Right ventricle myocardium superior (tissue), 1 donor: Measurements from ENCODE around the gene GALNT14. TPM values are rescaled to one million over a fixed set of nuclear protein-coding genes. Genes with fewer than 3 reads are reported as not detected.

ENCODE experiments used
- ATAC-seq: fragments of 200-7000 bp; cut with Tn5 transposase; one replicate; pipeline ENCODE4 v1.9.1; 2020; ENCODE audit warnings: mild to moderate bottlenecking; ENCODE audit not compliant: poor library complexity
- DNase-seq: peaks from one replicate; pipeline ENCODE4 v3.0.0-alpha.2; 2020
- intact Hi-C: fragments of 100-400 bp; cut with DNase I; formaldehyde crosslinking; loops from one replicate; pipeline ENCODE4 v1.11.2; 2022
- total RNA-seq: library from RNA; stranded (reverse); fragmentation: NEBNext Ultra II Directional; extraction: Animal tissue kit (Norgen Biotek cat#: 25700); gene quantifications from one replicate; pipeline ENCODE4 v1.2.1, GENCODE V29; 2021
- donor health status: DM: no; HTN: yes; CAD: no; lungs with severe emphysema.

GALNT14 gene
- total RNA-seq, 1 donor from 2014 or later = 0.67 TPM

DNA sequence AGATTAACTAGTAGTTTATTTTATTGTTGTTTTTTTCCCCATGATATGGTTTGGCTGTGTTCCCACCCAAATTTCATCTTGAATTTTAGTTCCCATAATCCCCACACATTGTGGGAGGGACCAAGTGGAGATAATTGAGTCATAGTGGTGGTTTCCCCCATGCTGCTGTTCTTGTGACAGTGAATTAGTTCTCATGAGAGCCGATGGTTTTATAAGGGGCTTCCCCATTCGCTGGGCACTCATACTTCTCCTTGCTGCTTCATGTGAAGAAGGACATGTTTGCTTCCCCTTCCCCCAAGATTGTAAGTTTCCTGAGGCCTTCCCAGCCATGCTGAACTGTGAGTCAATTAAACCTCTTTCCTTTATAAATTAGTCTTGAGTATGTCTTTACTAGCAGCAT is 36.5 kb downstream of the GALNT14 start:
- DNase-seq = no peak

DNA sequence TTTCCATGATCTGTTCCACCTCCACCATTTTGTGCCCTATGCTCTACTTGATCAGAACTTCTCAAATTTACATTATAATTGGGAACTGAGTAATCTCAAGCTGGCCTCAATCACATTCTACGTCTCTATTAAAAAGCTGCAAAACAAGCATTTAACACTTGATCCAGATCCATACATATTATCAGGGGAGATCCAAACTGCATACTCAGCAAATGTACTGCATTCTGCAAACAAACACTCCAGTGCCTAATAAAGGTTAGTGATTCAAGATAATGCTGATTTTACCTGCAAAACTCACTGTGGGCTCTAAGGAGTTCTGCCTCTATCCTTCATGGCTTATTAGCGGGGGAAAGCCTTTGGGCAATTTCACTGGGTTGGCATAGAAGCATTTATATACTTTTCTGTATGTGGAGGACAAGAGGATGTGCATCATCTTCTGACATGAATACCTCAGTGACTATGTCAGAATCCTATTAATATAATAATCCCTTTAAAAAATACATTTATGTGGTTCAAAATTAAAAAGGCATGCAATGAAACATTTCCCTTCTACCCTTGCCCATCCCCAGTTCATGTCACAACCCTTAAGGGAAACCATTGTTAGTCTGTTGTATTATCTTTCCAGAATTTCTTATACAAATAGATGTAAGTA is 40.2 kb downstream of the GALNT14 start:
- ATAC-seq (no peak), DNase-seq (no peak)
- intact Hi-C loops = no loop called here

More for the DNA sequence above, 36.5 kb downstream of the GALNT14 start:
- intact Hi-C loops = no loop called here
- ATAC-seq = no peak

DNA sequence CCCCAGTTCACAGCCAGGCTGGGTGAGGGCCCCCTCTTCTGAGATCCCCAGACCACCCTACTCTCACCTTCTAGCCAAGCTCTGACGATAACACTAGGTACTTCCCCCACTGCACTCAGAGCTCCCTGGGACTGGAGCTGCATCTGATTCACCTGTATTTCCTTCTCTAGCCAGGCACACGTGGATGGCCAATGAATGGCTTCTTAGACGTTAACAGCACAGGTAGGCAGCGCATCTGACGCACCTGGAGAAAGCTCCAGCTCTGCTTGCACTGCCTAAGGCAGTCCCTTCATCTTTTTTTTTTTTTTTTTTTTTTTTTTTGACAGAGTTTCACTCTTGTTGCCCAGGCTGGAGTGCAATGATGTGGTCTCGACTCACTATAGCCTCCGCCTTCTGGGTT is 48.1 kb downstream of the GALNT14 start:
- ATAC-seq (no peak), DNase-seq (no peak)
- intact Hi-C loops = no loop called here

DNA sequence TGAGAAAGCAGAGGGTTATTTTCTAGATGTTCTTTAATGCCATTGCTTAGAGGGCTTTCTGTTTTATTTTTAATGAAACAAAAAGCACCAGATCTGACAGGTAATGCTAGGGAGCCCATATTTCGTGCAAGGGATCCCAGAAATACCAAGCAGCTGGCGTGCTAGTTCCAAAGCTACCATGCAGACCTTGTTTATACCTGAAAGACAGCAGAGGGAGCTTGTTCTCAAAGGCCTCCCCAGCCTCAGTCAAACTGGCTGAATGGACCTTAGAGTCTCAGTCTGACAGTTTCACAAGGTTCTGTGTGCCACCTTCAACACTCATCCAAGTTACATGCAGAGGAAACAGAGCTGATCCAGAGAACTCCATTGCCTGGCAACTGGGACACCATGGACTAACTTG is 48.6 kb downstream of the GALNT14 start:
- ATAC-seq = no peak
- intact Hi-C loops = no loop called here
- no peak for DNase-seq

DNA sequence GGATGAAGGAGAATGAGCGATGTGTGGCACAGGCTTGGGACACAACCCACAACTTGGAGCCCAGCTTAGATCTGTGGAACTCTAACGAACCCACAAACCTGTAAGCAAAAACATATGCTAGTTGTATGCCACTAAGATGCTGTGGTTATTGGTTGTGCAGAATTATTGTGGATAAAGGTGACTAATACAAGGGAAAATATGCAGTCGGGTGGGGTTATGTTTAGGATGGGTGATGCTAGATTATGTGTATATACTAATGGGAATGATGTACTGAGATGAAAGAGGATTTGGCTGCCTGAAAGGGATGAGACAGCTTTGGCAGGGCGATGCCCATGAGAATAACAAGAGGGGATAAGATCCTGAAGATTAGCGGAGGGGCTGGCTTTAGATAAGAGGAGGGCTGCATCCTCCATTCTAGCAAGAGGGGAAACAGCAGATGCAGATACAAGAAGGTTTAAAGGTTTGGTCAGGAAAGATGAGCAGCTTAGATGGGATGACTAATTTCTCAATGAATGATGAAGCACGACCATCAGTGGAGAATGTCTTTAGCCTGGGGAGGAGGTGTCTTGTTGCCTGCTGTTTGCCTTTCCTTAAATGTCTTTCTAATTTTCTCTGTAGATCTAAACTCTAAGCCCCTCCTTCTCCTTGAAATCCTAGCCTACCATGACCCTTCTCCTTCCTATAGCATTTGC is 49.6 kb downstream of the GALNT14 start:
- DNase-seq = no peak
- intact Hi-C loops = no loop called here
- no peak for ATAC-seq

DNA sequence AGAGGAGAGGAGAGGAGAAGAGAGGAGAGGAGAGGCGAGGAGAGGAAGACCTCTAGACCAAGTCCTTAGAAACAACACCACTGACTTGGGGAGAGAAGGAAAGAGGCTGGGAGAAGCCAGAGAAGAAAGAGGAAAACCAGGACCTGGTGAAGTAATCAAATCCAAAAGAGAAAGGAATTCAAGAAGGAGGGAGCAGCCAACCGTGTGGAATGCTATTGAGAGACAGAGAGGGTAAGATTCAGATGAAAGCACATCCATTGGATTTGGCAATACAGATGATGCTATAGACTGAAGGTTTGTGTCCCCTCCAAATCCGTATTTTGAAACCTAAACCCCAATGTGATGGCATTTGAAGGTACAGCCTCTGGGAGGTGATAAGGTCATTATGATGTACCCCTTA is 50.7 kb downstream of the GALNT14 start:
- ATAC-seq = no peak
- no peak for DNase-seq
- intact Hi-C loops = no loop called here

DNA sequence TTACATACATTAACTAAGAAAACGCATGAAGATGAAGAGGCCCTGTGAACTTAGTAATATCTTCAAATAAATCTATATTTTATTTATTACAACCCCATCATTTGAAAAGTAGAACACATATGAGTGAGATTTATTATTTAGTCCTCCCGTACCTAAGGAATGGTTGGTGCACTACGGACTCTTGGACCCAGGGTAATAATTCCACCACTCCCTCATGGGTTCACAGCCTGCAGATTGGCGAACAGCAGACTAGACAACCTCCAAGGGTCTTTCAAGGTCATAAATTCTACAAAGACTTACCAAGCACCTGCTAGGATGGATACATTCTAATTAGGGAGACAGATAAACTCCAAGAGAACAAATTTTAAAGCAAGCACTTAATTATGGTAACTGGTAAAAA is 51.6 kb downstream of the GALNT14 start:
- DNase-seq (no peak), ATAC-seq (no peak)
- intact Hi-C loops = no loop called here

DNA sequence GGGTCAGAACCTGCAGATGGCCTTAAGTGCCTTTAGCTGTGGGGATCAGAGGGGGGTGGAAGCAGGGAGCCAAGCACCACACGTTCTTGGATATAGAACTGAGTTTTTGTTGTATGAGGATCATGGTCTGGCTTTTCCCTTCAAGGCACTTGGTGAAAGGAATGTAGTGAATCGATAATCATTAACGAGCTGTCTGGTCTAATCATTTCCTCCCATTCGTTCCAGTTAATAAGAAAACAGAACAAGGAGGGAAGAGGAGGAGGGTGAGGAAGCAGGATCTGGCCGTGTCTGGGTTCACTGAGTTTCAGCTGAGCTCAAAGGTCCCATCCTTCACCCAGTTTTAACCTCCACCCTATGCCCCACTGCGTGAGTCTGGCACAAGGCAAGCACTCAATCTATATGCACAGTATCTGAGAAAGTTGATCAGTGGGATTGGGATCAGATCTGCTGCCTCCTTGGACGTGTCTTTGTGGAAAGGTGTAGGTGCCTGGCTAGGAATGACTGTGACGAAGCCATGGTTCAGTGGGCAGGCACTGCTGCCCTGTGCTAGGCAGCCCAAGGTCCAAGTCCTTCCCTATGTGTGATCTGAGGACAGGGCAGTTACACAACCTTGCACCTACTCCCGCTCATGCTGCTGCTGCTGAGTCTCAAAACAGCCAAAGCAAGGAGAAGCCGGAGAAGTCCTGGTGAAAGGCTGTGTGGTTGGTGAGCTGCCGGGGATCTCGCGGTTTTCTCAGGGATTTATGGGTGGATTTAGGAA is 54.8 kb downstream of the GALNT14 start:
- ATAC-seq (no peak), DNase-seq (no peak)
- intact Hi-C loops = no loop called here

DNA sequence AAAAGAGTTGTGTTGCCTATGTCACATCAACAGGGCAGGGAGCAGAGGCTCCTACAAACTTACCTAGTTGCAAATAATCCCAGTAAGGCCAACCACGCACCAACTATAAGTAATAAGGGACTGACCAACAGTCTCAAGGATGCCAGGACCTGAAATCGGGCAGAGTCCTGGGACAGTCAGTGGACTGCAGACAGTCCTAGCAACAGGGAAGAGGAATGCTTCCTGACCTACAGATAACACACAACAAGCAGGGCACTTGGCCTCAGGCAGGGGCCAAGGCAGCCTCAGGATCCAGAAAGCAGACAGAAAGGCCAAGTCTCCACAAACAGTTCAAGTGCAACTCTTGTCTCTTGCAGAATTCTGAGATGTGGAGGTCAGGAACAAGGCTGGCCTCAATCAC is 56.2 kb downstream of the GALNT14 start:
- intact Hi-C loops = no loop called here
- ATAC-seq = no peak

DNA sequence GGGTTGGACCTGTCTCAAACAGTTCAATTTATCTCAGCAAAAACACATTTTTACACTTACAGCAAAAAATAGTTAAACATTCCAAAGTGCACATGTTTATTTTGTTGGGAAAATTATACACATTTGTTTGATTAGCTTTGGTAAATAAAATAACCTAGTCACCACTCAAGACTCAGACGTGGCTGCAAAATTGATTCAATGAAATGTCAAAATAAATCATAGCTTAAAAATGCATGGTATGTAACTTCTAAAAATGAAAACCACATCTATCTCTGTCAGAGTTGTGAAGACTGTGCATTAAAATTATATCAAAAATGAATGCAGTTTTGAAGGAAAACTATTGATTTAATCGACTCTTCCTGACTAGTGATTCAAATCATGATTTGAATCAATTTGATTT is 56.7 kb downstream of the GALNT14 start:
- no peak for DNase-seq
- no peak for ATAC-seq
- intact Hi-C loops = no loop called here

More for the DNA sequence above, 56.2 kb downstream of the GALNT14 start:
- no peak for DNase-seq

DNA sequence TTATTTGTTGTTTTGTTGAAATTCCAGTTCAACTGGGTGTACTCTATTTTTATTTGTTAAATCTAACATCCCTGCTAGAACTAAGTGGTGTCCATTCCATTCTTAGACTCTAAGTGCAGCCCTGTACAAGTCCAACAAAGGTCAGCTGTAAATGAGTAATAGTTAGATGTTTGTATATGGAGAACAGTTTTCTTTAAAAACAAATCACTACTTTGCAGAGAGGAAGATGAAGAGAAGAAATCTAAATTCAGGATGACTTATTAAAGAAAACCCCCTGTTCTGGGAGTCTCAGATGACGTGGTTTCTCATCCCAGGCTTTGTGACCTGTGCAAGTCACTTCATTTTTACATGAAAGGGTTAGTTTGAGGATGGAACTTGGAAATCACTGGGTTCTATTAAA is 57.9 kb downstream of the GALNT14 start:
- ATAC-seq (no peak), DNase-seq (no peak)
- intact Hi-C loops = no loop called here

DNA sequence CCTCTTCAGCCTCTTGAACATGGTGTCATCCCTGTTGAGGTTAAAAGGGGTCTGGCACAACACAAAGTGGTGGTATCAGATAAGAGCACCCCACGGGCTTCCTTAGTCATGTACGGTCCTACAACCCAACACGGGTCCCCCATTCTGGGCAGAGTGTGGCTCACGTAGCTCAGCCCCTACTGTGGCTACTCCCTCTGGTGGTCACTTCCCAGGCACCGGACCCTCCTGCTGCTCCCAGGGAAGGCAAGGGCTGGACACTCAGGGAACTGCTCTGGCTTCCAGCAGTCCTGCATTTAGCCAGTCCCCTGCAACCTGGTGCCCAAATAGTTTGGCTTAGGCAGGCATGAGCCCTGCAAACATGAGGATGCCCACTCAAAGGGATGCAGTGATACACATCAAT is 58.6 kb downstream of the GALNT14 start:
- intact Hi-C loops = no loop called here
- no peak for ATAC-seq
- DNase-seq = no peak

DNA sequence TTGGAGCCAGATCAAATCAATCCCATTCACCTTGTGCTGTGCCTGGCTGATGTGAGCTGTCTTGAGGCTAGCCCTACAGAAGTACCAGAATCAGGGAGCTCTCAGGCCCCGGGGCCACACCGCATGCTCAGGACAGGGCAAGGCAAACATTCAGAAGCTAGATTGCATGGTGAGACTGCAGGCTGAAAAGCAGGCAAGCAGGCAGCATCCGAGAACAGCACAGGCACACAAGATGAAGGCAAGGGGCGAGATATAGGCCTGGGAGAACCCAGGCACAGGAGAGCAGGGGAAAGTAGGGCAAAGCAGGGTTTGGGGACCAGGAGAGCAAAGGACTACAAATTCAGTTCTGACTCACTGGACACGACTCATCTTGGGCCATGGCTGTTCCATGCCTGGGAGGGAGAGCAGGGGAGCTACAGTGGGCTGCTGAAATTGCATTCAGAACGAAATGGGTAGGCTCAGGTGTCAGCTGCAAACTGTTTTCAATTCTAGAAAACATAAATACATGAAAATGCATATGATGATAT is 59.6 kb downstream of the GALNT14 start:
- intact Hi-C loops = no loop called here
- ATAC-seq = no peak
- DNase-seq = no peak

DNA sequence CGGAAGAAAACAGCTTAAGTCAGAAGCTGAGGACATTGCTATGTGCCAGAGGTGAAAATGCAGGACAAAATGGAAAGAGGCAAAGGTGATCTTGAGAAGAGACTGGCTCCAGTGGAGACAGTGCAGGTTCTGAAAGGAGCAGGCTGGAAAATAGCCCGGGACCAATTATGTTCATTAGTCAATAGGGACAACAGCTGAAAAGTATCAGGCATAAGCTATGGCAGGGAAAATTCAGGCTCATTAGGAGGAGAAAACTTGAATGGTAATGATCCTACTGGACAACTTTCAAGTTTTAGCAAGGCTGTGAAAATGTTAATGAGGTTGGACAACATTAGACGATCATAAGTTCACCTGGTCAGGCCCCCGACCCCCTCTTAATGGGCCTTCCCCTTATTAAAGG is 60.2 kb downstream of the GALNT14 start:
- no peak for DNase-seq
- intact Hi-C loops = no loop called here
- no peak for ATAC-seq

DNA sequence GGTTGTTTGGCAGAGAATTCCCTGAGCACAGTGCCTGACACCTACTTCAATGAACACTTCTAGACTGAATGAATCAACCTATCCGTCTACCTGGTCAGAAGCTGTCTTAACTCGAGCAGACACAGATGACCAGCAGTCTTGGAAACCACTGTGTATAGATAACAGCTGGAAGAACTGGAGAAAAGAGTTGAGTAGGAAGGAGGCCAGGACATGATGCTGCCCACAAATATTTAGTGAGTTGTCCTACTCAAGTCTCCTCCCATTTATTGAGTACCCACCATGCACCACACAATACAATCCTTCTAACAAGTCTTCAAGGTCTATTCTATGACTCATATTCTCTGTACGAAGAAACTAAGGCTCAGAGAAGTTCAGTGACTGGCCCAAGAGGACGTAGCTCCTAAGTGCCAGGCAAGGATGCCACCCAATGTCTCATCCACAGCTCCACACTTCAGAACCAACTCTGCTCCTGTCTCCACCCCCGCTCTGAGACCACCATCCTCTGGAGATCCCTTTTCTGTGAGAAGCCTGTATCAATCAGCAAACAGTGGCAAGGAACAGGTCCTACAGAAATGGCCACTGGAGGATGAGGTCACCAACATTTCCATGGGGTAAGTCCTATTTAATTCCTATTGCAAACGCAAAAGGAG is 62.2 kb downstream of the GALNT14 start:
- ATAC-seq = no peak
- no peak for DNase-seq
- intact Hi-C loops = no loop called here

DNA sequence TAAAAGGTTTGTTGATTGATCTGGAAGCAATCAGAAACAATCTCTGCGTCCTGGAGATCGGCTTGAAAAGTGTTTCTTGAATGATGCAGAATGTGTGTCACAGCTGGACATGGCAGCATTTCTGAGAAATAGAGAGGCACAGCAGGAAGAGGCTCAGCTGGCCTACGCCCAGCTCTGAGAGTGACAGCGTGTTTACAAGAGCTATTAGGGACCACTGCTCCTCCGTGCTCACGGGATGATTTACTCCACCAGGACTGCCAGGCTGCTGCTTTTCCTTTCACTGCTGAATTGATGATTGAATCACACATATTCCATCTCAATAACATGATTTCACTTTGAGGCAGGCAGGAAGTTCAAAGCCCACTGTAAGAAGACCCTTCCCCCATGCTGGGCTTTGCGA is 62.8 kb downstream of the GALNT14 start:
- intact Hi-C loops = no loop called here
- no peak for DNase-seq
- ATAC-seq = no peak

DNA sequence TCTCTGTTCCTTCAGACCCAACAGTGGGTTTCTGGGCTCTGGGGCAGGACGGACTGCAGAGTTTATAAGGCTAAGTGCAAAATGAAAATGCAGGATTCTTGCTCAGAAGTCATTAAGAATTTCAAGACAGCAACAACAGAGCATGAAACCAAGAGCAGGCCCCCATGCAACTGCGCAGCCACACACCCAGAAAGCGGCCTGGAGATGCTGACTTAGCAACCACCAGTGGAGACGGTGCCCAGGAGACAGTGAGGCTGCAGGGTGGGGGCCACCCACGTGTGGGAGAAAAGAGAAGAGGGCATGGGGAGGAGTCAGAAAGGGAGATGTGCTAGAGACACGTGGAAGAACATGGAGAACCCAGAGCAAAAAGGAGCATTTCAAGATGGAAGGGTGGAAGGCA is 66.5 kb downstream of the GALNT14 start:
- no peak for DNase-seq
- intact Hi-C loops = no loop called here
- no peak for ATAC-seq

DNA sequence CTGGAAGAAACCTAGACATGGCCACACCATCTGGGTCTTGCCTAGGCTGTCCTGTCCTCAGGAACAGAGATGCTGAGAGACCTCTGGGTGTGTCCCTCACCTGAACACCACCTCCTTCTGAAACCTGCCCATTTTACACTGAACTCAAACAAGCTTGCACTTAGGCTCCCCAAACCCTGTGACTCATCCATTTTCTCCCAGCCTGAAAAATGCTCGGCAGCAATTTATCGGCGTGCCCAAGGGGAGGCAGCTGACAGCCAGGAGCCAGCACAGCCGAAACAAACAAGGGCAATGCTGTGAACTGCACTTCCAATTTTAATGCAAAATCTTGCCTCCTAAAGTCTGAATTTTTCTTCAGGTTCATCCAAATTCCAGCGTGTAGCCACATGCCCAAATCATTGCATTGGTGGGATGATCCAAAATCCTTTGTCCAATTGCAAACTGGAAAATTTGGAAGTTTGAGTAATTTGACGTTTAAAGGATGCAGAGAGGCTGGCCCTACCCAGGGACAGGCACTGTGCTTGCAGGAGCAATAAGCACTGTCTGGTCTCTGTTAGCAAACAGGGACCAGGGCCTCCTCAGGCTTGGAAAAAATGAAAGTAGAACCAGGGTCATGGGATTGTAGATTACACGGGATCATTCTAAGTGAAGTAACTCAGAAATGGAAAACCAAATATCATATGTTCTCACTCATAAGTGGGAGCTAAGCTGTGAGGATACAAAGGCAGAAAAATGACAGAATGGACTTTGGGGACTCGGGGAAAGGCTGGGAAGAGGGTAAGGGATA is 67.7 kb downstream of the GALNT14 start:
- no peak for ATAC-seq
- intact Hi-C loops = no loop called here
- DNase-seq = no peak
